ENCODE measurements around the gene PRKACA.
A peak's percentile ranks its signal among the peaks of the same experiment; 100 is the strongest.

PRKACA gene

DNA sequence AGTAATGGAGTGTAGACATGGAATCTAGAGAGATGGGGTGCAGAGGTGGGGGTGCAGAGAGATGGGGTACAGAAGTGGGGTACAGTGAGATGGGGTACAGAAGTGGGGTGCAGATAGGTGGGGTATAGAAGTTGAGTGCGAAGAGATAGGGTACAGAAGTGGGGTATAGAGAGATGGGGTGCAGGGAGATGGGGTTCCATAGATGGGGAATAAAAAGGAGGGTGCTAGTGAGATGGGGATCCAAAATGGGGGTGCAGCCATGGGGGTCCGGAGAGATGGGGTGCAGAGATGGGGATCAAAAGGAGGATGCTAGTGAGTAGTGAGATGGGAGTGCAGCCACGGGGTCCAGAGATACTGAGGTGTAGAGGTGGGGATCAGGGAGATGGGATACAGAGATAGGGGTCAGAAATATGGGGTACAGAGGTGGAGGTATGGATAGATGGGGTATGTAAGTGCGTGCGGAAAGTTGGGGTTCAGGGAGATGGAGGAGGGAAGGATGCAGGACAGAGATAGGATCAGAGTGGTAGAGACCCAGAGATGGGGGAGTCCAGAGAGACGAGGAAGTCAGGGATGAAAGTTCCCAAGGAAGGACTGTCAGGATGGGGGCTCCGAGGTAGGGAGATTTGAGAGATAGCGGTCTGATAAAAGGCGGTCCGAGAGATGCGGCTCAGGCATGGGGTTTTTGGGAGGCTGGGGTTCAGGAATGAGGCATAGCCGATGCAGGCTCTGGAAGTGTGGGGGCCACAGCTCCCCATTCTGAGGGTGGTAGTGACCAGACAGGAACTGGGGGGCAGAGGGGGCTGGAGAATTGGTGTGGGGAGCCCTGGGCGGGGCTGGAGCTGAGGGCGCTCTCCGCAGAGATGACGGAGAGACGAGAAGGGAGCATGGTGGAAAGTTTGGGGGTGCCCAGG is 59.1 kb downstream of the PRKACA start:
- Histone ChIP-seq H3K4me1 (ENCODE audit: control insufficient read depth, low read length) (peaks cover 27% of the 10 kb centered on the region), H3K27ac (ENCODE audit: low read depth, low read length) (no peak overlapping the region), H3K4me2 (ENCODE audit: low read length) (peak overlapping the region; percentile 37; the same call in 1 of the 2 replicates), H3K36me3 (ENCODE audit: control insufficient read depth, low read length) (no peaks in the 10 kb centered on the region), H4K20me1 (ENCODE audit: control insufficient read depth, insufficient read depth, low read depth, low read length) (no peaks in the 10 kb centered on the region), H3K4me3 (ENCODE audit: low read length) (no peak overlapping the region), H3F3A (ENCODE audit: control insufficient read depth, insufficient read depth) (no peaks in the 10 kb centered on the region), H3K9me3 (ENCODE audit: control insufficient read depth, insufficient read depth, low read length) (no peaks in the 10 kb centered on the region), H3K27me3 (ENCODE audit: control insufficient read depth, low read length) (peaks cover 33% of the 10 kb centered on the region), H3K79me2 (ENCODE audit: control insufficient read depth, low read length) (no peaks in the 10 kb centered on the region), H3K9me2 (replicated peaks; ENCODE audit: control insufficient read depth, low read length) (no peaks in the 10 kb centered on the region)
- no peak for TF ChIP-seq EZH2phosphoT487 (IDR thresholded peaks at IDR 0.05; ENCODE audit: borderline replicate concordance, low read length)
- TF ChIP-seq, protein P1, sequence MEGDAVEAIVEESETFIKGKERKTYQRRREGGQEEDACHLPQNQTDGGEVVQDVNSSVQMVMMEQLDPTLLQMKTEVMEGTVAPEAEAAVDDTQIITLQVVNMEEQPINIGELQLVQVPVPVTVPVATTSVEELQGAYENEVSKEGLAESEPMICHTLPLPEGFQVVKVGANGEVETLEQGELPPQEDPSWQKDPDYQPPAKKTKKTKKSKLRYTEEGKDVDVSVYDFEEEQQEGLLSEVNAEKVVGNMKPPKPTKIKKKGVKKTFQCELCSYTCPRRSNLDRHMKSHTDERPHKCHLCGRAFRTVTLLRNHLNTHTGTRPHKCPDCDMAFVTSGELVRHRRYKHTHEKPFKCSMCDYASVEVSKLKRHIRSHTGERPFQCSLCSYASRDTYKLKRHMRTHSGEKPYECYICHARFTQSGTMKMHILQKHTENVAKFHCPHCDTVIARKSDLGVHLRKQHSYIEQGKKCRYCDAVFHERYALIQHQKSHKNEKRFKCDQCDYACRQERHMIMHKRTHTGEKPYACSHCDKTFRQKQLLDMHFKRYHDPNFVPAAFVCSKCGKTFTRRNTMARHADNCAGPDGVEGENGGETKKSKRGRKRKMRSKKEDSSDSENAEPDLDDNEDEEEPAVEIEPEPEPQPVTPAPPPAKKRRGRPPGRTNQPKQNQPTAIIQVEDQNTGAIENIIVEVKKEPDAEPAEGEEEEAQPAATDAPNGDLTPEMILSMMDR (IDR thresholded peaks at IDR 0.05; ENCODE audit: low read depth, low read length, poor library complexity, severe bottlenecking), result no peak

DNA sequence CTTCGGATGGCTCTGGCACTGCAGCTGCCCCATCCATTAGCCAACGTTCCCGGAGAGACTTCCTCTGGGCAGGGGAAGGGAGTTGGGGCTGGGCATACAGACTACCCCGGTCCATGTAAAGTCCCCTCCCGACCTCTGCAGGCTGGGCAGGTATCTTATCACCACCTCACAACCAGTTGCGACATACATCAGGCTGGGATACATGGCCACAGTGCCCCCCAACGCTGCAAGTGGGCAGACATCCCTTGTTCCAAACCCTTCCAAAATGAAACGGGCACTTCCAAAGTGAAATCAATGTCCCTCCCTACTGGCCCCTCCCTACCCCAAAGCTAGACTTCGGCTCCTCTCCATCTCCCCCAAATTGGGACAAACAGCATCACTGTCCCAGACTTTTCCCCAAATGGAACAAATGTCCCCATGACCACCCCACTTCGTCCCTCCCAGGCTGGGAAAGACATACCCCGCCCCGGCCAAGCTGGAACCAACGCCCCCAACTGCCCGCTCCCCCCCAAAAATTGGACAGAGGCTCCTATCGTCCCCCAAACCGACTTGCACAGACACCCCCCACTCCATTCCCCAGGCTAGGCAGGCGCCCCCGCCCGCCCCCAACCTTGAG is 60.7 kb downstream of the PRKACA start:
- no peaks in the 10 kb centered on the region for H3K36me3 ChIP-seq (ENCODE audit: control insufficient read depth, low read length)
- H3K4me3 ChIP-seq (ENCODE audit: low read length), result no peak overlapping the region
- no peak overlapping the region for H3K27ac ChIP-seq (ENCODE audit: low read depth, low read length)
- no peaks in the 10 kb centered on the region for H3K9me3 ChIP-seq (ENCODE audit: control insufficient read depth, insufficient read depth, low read length)
- no peaks in the 10 kb centered on the region for H3K9me2 ChIP-seq (replicated peaks; ENCODE audit: control insufficient read depth, low read length)
- peaks cover 27% of the 10 kb centered on the region for H3K4me1 ChIP-seq (ENCODE audit: control insufficient read depth, low read length)
- no peak for TF ChIP-seq EZH2phosphoT487 (IDR thresholded peaks at IDR 0.05; ENCODE audit: borderline replicate concordance, low read length)
- TF ChIP-seq, protein P1 (IDR thresholded peaks at IDR 0.05; ENCODE audit: low read depth, low read length, poor library complexity, severe bottlenecking), result no peak
- H3K27me3 ChIP-seq (ENCODE audit: control insufficient read depth, low read length), result peaks cover 33% of the 10 kb centered on the region
- H3K79me2 ChIP-seq (ENCODE audit: control insufficient read depth, low read length), result no peaks in the 10 kb centered on the region
- H3K4me2 ChIP-seq (ENCODE audit: low read length), result peak overlapping the region; percentile 19; the same call in 1 of the 2 replicates
- H4K20me1 ChIP-seq (ENCODE audit: control insufficient read depth, insufficient read depth, low read depth, low read length), result no peaks in the 10 kb centered on the region
- H3F3A ChIP-seq (ENCODE audit: control insufficient read depth, insufficient read depth), result no peaks in the 10 kb centered on the region

DNA sequence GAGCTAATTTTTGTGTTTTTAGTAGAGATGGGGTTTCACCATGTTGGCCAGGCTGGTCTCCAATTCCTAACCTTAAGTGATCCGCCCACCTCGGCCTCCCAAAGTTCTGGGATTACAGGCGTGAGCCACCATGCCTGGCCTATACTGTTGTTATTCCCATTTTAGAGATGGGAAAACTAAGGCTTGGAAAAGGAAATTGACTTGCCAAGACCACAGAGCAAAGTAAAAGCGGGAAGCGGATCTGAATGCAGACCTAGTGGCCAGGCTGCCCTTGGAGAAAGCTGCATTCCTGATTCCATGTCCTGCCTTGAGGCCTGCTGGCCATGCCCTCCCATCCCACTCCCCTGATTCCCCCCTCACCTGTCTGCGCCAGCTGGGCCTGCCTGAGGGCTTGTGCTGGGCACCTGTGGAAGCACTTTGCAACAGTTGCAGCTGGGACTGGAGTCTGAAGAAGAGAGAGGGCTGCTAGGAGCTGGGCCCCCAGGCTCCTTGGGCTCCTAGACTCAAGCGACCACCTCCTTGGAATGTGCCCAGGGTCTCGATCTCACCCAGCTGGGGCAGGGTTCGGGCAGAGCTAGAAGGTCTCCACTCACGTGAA is 61.4 kb downstream of the PRKACA start:
- TF ChIP-seq, protein P1 (IDR thresholded peaks at IDR 0.05; ENCODE audit: low read depth, low read length, poor library complexity, severe bottlenecking), result no peak
- TF ChIP-seq EZH2phosphoT487 (IDR thresholded peaks at IDR 0.05; ENCODE audit: borderline replicate concordance, low read length), result no peak
- Histone ChIP-seq H3K9me3 (ENCODE audit: control insufficient read depth, insufficient read depth, low read length) (no peaks in the 10 kb centered on the region), H3K27ac (ENCODE audit: low read depth, low read length) (no peak overlapping the region), H3K9me2 (replicated peaks; ENCODE audit: control insufficient read depth, low read length) (no peaks in the 10 kb centered on the region), H3K27me3 (ENCODE audit: control insufficient read depth, low read length) (peaks cover 29% of the 10 kb centered on the region), H3F3A (ENCODE audit: control insufficient read depth, insufficient read depth) (no peaks in the 10 kb centered on the region), H3K4me3 (ENCODE audit: low read length) (no peak overlapping the region), H3K79me2 (ENCODE audit: control insufficient read depth, low read length) (no peaks in the 10 kb centered on the region), H4K20me1 (ENCODE audit: control insufficient read depth, insufficient read depth, low read depth, low read length) (no peaks in the 10 kb centered on the region), H3K4me1 (ENCODE audit: control insufficient read depth, low read length) (peaks cover 27% of the 10 kb centered on the region), H3K4me2 (ENCODE audit: low read length) (no peak overlapping the region), H3K36me3 (ENCODE audit: control insufficient read depth, low read length) (no peaks in the 10 kb centered on the region)
